NCI-H526 treated with DMSO at 0.1 percent for 48 hours (cell line): ENCODE measurements around the gene ZNF574.
A peak's percentile ranks its signal among the peaks of the same experiment; 100 is the strongest.
"Not testable (repeated sequence)": the region's sequence is repeated elsewhere in the genome, so short reads cannot be mapped to it uniquely, and the experiment has no call there.

Experiments
- DNase-seq: peaks from one replicate; lab custom pipeline; 2025; lab: John Stamatoyannopoulos, UW

Gene ZNF574, protein sequence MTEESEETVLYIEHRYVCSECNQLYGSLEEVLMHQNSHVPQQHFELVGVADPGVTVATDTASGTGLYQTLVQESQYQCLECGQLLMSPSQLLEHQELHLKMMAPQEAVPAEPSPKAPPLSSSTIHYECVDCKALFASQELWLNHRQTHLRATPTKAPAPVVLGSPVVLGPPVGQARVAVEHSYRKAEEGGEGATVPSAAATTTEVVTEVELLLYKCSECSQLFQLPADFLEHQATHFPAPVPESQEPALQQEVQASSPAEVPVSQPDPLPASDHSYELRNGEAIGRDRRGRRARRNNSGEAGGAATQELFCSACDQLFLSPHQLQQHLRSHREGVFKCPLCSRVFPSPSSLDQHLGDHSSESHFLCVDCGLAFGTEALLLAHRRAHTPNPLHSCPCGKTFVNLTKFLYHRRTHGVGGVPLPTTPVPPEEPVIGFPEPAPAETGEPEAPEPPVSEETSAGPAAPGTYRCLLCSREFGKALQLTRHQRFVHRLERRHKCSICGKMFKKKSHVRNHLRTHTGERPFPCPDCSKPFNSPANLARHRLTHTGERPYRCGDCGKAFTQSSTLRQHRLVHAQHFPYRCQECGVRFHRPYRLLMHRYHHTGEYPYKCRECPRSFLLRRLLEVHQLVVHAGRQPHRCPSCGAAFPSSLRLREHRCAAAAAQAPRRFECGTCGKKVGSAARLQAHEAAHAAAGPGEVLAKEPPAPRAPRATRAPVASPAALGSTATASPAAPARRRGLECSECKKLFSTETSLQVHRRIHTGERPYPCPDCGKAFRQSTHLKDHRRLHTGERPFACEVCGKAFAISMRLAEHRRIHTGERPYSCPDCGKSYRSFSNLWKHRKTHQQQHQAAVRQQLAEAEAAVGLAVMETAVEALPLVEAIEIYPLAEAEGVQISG

GRCh38 chr19:42075616-42076379 is at the start of gene ZNF574:
Gene ZNF574, plus strand, starts transcription at chr19:42076166. Its CDS starts 2,441 bp downstream, at chr19:42078607.
- DNase-seq, result peak; percentile 99

- DNase-seq, result no peak
Observed at GRCh38 chr19:42028304-42029216, 47.4 kb upstream of the ZNF574 start.

DNA sequence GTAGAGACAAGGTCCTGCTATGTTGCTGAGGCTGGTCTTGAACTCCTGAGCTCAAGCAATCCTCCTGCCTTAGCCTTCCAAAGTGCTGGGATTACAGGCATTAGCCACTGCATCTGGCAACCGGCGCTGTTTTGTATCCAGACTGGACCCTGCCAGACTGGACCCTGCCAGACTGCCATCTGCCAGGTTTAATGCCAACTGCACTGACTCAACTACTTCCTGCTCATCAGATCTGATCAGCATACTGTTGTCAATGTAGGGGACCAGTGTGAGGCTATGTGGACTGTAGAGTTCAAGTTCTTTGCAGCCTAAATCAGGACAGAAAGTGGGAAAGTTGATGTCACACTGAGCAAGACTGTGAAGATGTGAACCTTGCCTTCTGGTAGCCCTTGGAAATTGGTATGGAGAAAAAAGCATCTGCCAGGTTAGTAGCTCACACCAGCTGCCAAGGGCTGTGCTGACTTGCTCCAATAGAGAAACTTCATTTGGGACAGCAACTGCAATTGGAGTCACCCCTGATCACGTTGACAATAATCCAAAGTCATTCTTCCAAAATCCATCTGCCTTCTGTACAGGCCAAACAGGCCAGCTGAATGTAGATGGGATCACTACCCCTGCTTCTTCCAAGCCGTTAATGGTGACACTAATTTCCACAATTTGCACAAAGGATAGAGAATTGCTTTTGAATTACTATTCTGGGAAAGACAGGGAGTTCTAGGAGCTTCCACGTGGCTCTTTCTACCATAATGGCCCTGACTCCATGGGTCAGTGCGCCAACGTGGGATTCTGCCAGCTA is 45.1 kb upstream of the ZNF574 start:
- no peak for DNase-seq

- DNase-seq, result peak; percentile 99
Observed at GRCh38 chr19:42032431-42032830, 43.5 kb upstream of the ZNF574 start.

DNA sequence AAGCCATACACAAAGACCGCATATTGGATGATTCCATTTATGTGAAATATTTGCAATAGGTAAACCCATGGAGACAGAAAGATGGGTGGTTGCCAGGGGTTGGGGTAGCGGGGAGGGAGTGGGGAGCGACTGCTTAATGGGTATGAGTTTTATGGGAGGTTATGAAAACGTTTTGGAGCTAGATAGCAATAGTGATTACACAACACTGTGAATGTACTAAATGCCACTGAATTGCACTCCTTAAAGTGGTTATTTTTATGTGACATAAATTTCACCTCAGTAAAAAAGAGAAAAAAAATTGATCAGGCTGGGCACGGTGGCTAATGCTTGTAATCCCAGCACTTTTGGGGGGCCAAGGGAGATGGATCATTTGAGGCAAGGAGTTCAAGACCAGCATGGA is 42.6 kb upstream of the ZNF574 start:
- DNase-seq, result no peak

- DNase-seq, result peak; percentile 67
Observed at GRCh38 chr19:42034640-42035391, 41.1 kb upstream of the ZNF574 start.

GRCh38 chr19:42037649-42038048 is 38.3 kb upstream of the ZNF574 start:
- DNase-seq, result no peak

- DNase-seq, result no peak
Observed at GRCh38 chr19:42038666-42039065, 37.3 kb upstream of the ZNF574 start.

GRCh38 chr19:42040031-42040430 is 35.9 kb upstream of the ZNF574 start:
- DNase-seq, result no peak

DNA sequence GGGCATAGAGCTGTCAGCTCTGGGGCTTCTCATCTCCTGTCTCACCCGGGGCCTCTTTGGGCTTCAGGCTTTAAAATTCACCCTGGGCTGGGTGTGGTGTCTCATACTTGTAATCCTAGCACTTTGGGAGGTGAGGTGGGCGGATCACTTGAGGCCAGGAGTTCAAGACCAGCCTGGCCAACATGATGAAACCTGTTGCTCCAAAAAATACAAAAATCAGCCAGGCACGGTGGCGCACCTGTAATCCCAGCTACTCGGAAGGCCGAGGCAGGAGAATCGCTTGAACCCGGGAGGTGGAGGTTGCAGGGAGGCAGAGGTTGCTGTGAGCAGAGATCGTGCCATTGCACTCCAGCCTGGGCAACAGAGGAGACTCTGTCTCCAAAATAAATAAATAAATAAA is 35.5 kb upstream of the ZNF574 start:
- DNase-seq, result not testable (repeated sequence)

DNA sequence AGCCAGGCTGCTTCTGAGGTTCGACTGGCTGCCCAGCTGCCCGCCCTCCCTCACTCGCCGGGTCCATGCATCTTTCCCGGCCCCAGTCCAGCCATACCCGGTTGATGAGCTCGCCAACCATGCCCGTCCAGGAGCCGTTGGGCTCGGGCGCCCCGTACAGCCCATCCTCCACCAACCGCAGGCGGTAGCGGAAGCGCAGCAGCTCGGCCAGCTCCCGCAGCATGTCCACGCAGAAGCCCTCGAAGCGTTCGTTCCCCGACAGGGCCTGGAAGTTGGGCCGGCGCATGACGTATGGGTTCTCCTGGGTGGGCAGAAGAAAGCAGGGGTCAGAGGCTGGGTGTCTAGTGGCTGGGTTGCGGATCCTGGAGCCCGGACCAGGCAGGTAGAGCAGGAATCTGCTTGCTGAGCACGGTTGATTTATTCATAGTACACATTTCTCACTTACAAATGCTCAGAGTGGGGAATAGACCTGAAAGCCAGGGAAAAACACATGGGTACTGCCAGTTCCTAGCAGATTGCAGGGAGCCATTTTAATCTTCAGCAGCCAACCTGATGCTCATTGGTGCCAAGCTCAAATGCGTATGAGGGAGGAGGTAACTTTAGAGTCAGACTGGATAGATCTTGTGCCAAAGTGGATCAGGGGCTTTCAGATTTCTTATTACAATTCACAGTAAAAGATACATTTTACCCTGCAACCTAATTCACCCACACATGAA is 33.4 kb upstream of the ZNF574 start:
- no peak for DNase-seq

DNA sequence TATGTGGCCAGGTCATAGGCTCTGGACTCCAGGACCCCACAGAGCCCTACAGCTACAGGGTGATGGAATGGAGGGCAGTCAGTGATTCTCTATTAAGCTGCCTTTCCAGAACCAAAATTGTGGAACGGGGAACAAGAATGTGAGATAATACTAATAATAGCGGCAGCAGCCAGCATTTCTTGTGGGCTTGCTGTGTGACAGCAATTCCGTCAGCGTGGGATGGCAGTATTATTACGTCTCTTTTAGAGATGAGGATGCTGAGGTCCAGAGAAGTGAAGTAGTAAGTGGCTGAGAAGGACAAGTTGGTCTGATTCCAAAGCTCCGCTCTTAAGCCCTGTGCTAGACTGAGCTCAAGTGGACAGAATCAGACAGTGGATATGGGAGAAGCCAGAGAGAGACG is 30.4 kb upstream of the ZNF574 start:
- no peak for DNase-seq

- peak; percentile 16 for DNase-seq
Observed at GRCh38 chr19:42048992-42049391, 27.0 kb upstream of the ZNF574 start.

- no peak for DNase-seq
Observed at GRCh38 chr19:42051166-42052115, 24.5 kb upstream of the ZNF574 start.

DNA sequence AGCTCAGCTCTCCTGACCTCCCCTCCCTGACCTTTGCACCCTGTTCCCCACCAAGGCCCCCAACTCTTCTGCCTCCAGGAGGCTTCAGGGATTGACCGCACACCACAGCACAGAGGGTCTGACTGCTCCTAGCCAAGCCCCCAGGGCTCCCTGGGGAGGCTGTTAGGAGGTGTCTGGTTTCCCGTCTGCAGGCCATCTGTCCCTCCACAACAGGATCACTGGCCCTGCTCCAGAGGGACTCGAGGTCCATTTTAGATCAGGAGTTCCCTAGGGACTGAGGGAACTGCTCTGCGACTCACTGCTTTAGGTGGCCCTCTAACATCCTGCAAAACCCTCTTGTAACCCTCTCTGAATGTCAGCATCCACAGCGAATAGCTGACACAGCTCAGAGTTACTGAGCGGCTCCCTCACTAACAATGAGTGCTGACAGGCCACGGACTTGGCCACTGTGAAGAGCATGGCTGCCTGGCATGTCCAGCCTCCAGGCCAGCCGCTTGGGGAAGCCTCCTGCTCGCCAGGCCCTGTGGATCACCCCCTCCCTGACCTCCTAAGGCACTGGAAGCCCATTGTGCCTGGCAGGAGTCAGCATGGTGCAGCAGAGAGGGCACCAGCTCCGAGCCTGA is 23.6 kb upstream of the ZNF574 start:
- DNase-seq, result no peak

- DNase-seq, result no peak
Observed at GRCh38 chr19:42053037-42053935, 22.7 kb upstream of the ZNF574 start.
